ENCODE data around the gene CAPN11.

- no peak for TF ChIP-seq RAD21 (IDR thresholded peaks at IDR 0.05)
- no peak for TF ChIP-seq EGR1 (IDR thresholded peaks at IDR 0.05; ENCODE audit: low read depth in 2 of 2)
- TF ChIP-seq CTCF (IDR thresholded peaks at IDR 0.05; ENCODE audit: low read depth, low read length, missing input control), result no peak
- no peak for TF ChIP-seq ATF3 (IDR thresholded peaks at IDR 0.05)
- no peak for TF ChIP-seq SP1 (IDR thresholded peaks at IDR 0.05)
- no peak for TF ChIP-seq MAX (IDR thresholded peaks at IDR 0.05)
- TF ChIP-seq NR2F2 (IDR thresholded peaks at IDR 0.05), result no peak
- TF ChIP-seq HNF4A (conservative IDR thresholded peaks at IDR 0.05), result no peak
- TF ChIP-seq YY1 (IDR thresholded peaks at IDR 0.05), result no peak
Measured at GRCh38 chr6:44150317-44150917, 8.2 kb upstream of the CAPN11 start.

All from liver (tissue), 3 donors.